Measurements from ENCODE around the gene ECM2.

DNA sequence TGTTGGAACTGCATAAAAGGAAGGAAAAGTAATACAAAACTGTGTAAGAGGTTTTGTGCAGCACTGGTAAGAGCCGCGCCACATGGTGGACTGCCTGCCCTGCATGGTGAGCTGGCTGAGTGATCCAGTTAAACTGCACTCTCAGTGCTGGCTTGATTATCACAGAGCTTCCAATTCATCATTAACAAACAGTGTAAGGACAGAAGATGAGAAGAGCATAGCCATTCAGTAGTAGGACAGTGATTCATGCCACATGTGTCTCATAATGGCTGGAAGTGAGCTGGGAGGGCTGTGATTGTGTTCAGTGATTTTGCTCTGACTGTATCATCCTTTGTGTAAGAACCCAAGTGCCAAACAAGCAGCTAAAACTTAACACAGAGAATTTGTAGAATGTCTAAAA lies 67.6 kb downstream of the ECM2 start:
- TF ChIP-seq CTCF (IDR thresholded peaks at IDR 0.05; ENCODE audit: low read depth, low read length, poor library complexity, severe bottlenecking) (no peak), EZH2phosphoT487 (IDR thresholded peaks at IDR 0.05; ENCODE audit: borderline replicate concordance, low read length) (no peak)
